A549 (cell line): Measurements from ENCODE around the gene TGFBR3.

Source experiments
- BCL3 ChIP-seq: fragments of >200 bp; sonication (Bioruptor Twin); formaldehyde crosslinking; IDR thresholded peaks from 3 replicates; pipeline ENCODE4 v1.6.1; 2016
- HDAC2 ChIP-seq: fragments of 200-600 bp; sonication (generic); IDR thresholded peaks from 2 replicates; pipeline ENCODE4 v1.6.1; 2016
- JUNB ChIP-seq: fragments of >200 bp; sonication (Bioruptor Twin); formaldehyde crosslinking; IDR thresholded peaks from 2 replicates; pipeline ENCODE4 v1.6.1; 2016
- MAX ChIP-seq: IDR thresholded peaks from 2 replicates; pipeline ENCODE4 v1.6.1; 2012
- PHF8 ChIP-seq: fragments of 200-600 bp; sonication (generic); IDR thresholded peaks from 2 replicates; pipeline ENCODE4 v1.6.1; 2016; ENCODE audit warnings: low read depth, mild to moderate bottlenecking, antibody characterized with exemption, moderate library complexity, borderline replicate concordance
- POLR2A ChIP-seq: IDR thresholded peaks from 2 replicates; pipeline ENCODE4 v1.6.1; 2012; ENCODE audit warnings: mild to moderate bottlenecking, low read length
- RFX5 ChIP-seq: fragments of 450-650 bp; IDR thresholded peaks from 2 replicates; pipeline ENCODE4 v1.7.1; 2014; ENCODE audit warnings: antibody characterized with exemption, mild to moderate bottlenecking, moderate library complexity
- TF ChIP-seq, protein P1 (sequence below): fragments of >200 bp; sonication (Bioruptor Twin); formaldehyde crosslinking; IDR thresholded peaks from 3 replicates; pipeline ENCODE4 v1.5.1; 2016

GRCh38 chr1:91877574-91878208, 8.3 kb downstream of the TGFBR3 start:
- no peak for TF ChIP-seq PHF8
- TF ChIP-seq POLR2A: no peak
- TF ChIP-seq, protein P1, sequence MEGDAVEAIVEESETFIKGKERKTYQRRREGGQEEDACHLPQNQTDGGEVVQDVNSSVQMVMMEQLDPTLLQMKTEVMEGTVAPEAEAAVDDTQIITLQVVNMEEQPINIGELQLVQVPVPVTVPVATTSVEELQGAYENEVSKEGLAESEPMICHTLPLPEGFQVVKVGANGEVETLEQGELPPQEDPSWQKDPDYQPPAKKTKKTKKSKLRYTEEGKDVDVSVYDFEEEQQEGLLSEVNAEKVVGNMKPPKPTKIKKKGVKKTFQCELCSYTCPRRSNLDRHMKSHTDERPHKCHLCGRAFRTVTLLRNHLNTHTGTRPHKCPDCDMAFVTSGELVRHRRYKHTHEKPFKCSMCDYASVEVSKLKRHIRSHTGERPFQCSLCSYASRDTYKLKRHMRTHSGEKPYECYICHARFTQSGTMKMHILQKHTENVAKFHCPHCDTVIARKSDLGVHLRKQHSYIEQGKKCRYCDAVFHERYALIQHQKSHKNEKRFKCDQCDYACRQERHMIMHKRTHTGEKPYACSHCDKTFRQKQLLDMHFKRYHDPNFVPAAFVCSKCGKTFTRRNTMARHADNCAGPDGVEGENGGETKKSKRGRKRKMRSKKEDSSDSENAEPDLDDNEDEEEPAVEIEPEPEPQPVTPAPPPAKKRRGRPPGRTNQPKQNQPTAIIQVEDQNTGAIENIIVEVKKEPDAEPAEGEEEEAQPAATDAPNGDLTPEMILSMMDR: no peak
- TF ChIP-seq HDAC2: no peak
- TF ChIP-seq BCL3: no peak
- TF ChIP-seq RFX5: no peak
- no peak for TF ChIP-seq JUNB
- no peak for TF ChIP-seq MAX
